H1 (cell line): ENCODE measurements around the gene BCL3. TPM values are rescaled to one million over a fixed set of nuclear protein-coding genes. Genes with fewer than 3 reads are reported as not detected.

ENCODE experiments used
- CBX8 ChIP-seq: fragments of 300-800, 300-1000 bp; sonication (generic); IDR thresholded peaks from 2 replicates; pipeline ENCODE4 v1.7.1; 2016; ENCODE audit warnings: low read depth, low read length, borderline replicate concordance
- EGR1 ChIP-seq: IDR thresholded peaks from 2 replicates; pipeline ENCODE4 v1.6.1; 2011; ENCODE audit warnings: low read depth, low read length, borderline replicate concordance
- SP1 ChIP-seq: IDR thresholded peaks from 2 replicates; pipeline ENCODE4 v1.6.1; 2011; ENCODE audit warnings: low read depth, low read length
- SP2 ChIP-seq: IDR thresholded peaks from 2 replicates; pipeline ENCODE4 v1.6.1; 2012; ENCODE audit warnings: mild to moderate bottlenecking, low read length, inconsistent platforms
- SUZ12 ChIP-seq: fragments of 200-600 bp; sonication (generic); IDR thresholded peaks from 2 replicates; pipeline ENCODE4 v1.6.1; 2012; ENCODE audit warnings: mild to moderate bottlenecking, inconsistent platforms, low read length, moderate library complexity, mixed read lengths
- TAF1 ChIP-seq: IDR thresholded peaks from 2 replicates; pipeline ENCODE4 v1.6.1; 2011; ENCODE audit warnings: mild to moderate bottlenecking, low read depth, low read length
- polyA plus RNA-seq, 7 experiments: library from polyadenylated mRNA; depleted of rRNA in 3 of 7; stranded (reverse) in 5 of 7; unstranded in 2 of 7; fragments of >200 nt in 5 of 7; fragments of 200-250 nt in 2 of 7; gene quantifications; 1 replicate in 5 of 7; 2 replicates in 1 of 7; 4 replicates in 1 of 7; pipeline versions ENCODE4 v1.2.1 to v1.2.3, GENCODE V29; 2011 to 2013; ENCODE audit warnings: missing spikeins in 2 of 7, mixed read lengths in 2 of 7
- total RNA-seq: library from RNA; stranded (reverse); fragmentation: NEBNext Ultra II Directional; extraction: Animal tissue kit (Norgen Biotek cat#: 25700); gene quantifications from 2 replicates; pipeline ENCODE4 v1.2.1, GENCODE V29; 2021
- TF ChIP-seq, protein P1 (sequence below): fragments of 300-600 bp; sonication (generic); IDR thresholded peaks from 2 replicates; pipeline ENCODE4 v1.7.1; 2012; ENCODE audit warnings: low read length, moderate library complexity, mild to moderate bottlenecking, inconsistent platforms; ENCODE audit not compliant: insufficient replicate concordance

BCL3 gene
- total and polyA plus RNA-seq, 2 of the 8 experiments (the other 6 are each of a cell fraction or from before 2014, with no cell fraction given): 0.88 to 2.4 TPM

DNA sequence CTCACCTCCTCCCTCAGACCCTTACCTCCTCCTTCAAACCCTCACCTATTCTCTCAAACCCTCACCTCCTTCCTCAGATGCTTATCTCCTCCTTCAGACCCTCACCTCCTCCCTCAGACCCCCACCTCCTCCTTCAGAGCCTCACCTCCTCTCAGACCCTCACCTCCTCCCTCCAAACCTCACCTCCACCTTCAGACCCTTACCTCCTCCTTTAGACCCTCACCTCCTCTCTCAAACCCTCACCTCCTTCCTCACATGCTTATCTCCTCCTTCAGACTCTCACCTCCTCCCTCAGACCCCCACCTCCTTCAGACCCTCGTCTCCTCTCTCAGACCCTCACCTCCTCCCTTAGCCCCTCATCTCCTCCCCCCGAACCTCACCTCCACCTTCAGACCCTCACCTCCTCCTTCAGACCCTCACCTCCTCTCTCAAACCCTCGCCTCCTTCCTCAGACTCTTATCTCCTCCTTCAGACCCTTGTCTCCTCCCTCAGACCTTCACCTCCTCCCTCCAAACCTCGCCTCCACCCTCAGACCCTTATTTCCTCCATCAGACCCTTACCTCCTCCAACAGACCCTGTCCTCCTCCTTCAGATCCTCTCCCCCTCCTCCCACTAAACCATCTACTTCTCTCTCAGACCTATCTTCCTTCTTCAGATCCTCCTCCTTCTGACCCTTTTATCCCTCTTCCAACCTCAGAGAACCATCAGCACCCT, 2.5 kb upstream of the BCL3 start (continued):
- TF ChIP-seq, protein P1, sequence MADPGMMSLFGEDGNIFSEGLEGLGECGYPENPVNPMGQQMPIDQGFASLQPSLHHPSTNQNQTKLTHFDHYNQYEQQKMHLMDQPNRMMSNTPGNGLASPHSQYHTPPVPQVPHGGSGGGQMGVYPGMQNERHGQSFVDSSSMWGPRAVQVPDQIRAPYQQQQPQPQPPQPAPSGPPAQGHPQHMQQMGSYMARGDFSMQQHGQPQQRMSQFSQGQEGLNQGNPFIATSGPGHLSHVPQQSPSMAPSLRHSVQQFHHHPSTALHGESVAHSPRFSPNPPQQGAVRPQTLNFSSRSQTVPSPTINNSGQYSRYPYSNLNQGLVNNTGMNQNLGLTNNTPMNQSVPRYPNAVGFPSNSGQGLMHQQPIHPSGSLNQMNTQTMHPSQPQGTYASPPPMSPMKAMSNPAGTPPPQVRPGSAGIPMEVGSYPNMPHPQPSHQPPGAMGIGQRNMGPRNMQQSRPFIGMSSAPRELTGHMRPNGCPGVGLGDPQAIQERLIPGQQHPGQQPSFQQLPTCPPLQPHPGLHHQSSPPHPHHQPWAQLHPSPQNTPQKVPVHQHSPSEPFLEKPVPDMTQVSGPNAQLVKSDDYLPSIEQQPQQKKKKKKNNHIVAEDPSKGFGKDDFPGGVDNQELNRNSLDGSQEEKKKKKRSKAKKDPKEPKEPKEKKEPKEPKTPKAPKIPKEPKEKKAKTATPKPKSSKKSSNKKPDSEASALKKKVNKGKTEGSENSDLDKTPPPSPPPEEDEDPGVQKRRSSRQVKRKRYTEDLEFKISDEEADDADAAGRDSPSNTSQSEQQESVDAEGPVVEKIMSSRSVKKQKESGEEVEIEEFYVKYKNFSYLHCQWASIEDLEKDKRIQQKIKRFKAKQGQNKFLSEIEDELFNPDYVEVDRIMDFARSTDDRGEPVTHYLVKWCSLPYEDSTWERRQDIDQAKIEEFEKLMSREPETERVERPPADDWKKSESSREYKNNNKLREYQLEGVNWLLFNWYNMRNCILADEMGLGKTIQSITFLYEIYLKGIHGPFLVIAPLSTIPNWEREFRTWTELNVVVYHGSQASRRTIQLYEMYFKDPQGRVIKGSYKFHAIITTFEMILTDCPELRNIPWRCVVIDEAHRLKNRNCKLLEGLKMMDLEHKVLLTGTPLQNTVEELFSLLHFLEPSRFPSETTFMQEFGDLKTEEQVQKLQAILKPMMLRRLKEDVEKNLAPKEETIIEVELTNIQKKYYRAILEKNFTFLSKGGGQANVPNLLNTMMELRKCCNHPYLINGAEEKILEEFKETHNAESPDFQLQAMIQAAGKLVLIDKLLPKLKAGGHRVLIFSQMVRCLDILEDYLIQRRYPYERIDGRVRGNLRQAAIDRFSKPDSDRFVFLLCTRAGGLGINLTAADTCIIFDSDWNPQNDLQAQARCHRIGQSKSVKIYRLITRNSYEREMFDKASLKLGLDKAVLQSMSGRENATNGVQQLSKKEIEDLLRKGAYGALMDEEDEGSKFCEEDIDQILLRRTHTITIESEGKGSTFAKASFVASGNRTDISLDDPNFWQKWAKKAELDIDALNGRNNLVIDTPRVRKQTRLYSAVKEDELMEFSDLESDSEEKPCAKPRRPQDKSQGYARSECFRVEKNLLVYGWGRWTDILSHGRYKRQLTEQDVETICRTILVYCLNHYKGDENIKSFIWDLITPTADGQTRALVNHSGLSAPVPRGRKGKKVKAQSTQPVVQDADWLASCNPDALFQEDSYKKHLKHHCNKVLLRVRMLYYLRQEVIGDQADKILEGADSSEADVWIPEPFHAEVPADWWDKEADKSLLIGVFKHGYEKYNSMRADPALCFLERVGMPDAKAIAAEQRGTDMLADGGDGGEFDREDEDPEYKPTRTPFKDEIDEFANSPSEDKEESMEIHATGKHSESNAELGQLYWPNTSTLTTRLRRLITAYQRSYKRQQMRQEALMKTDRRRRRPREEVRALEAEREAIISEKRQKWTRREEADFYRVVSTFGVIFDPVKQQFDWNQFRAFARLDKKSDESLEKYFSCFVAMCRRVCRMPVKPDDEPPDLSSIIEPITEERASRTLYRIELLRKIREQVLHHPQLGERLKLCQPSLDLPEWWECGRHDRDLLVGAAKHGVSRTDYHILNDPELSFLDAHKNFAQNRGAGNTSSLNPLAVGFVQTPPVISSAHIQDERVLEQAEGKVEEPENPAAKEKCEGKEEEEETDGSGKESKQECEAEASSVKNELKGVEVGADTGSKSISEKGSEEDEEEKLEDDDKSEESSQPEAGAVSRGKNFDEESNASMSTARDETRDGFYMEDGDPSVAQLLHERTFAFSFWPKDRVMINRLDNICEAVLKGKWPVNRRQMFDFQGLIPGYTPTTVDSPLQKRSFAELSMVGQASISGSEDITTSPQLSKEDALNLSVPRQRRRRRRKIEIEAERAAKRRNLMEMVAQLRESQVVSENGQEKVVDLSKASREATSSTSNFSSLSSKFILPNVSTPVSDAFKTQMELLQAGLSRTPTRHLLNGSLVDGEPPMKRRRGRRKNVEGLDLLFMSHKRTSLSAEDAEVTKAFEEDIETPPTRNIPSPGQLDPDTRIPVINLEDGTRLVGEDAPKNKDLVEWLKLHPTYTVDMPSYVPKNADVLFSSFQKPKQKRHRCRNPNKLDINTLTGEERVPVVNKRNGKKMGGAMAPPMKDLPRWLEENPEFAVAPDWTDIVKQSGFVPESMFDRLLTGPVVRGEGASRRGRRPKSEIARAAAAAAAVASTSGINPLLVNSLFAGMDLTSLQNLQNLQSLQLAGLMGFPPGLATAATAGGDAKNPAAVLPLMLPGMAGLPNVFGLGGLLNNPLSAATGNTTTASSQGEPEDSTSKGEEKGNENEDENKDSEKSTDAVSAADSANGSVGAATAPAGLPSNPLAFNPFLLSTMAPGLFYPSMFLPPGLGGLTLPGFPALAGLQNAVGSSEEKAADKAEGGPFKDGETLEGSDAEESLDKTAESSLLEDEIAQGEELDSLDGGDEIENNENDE: no peak
- TF ChIP-seq TAF1 (no peak), SP2 (no peak), SP1 (no peak), EGR1 (no peak), CBX8 (no peak), SUZ12 (no peak)
